ENCODE results near the gene EPM2AIP1. TPM values are rescaled to one million over a fixed set of nuclear protein-coding genes. Genes with fewer than 3 reads are reported as not detected.

Gene EPM2AIP1
- total RNA-seq, 4 donors from 2014 or later = 11.2 to 15.2 (median 11.8) TPM

Small RNA genes within 50 kb of the gene (small RNA-seq; reads per million reads assigned to genes)
- not detected for gene RNU6ATAC4P

Other genes with a start within 250 kb of the EPM2AIP1 start
- gene DCLK3, start 228.6 kb downstream of the EPM2AIP1 start, total RNA-seq = under 1 TPM in 1 of 4 donors, not detected in 3; 0.22 TPM
- gene TRANK1, start 48.1 kb downstream of the EPM2AIP1 start, total RNA-seq = 10 to 100 TPM in 3 of 4 donors, 1 to 10 TPM in 1; 9.1 to 25.0 (median 17.7) TPM
- gene MLH1, start 387 bp upstream of the EPM2AIP1 start, total RNA-seq = 10 to 100 TPM; 25.0 to 46.1 (median 33.3) TPM
- gene LRRFIP2, start 181.5 kb upstream of the EPM2AIP1 start, total RNA-seq = 10 to 100 TPM; 38.2 to 73.8 (median 46.5) TPM

Measured in subcutaneous adipose tissue (tissue), 4 donors.